GM23338 (cell line): ENCODE measurements around the gene TAOK1. TPM values are rescaled to one million over a fixed set of nuclear protein-coding genes. Genes with fewer than 3 reads are reported as not detected.

Source experiments
- ATAC-seq: fragments of 200-7000 bp; cut with Tn5 transposase; 3 replicates; pipeline ENCODE4 v1.9.1; 2020
- DNase-seq: peaks from one replicate; pipeline ENCODE4 v3.0.0-alpha.2; 2015; ENCODE audit warnings: low spot score
- H2AFZ ChIP-seq: fragments of 200-600 bp; sonication (generic); 2 replicates; pipeline ENCODE4 v1.8.0; 2016; ENCODE audit warnings: antibody characterized with exemption, mild to moderate bottlenecking, moderate library complexity
- H3F3A ChIP-seq: fragments of 200-600 bp; sonication (generic); replicated peaks from 2 replicates; pipeline ENCODE4 v1.8.0; 2017; ENCODE audit warnings: antibody characterized with exemption, mixed run types, low read depth
- H3K27ac ChIP-seq: fragments of 200-600 bp; sonication (generic); 2 replicates; pipeline ENCODE4 v1.6.1; 2016; ENCODE audit warnings: low read depth
- H3K27me3 ChIP-seq: fragments of 200-600 bp; sonication (generic); 2 replicates; pipeline ENCODE4 v1.8.0; 2016; ENCODE audit warnings: mild to moderate bottlenecking, mixed run types, moderate library complexity; ENCODE audit not compliant: insufficient read depth
- H3K36me3 ChIP-seq: fragments of 200-600 bp; sonication (generic); 2 replicates; pipeline ENCODE4 v1.8.0; 2016; ENCODE audit warnings: mild to moderate bottlenecking; ENCODE audit not compliant: insufficient read depth
- H3K4me1 ChIP-seq: fragments of 200-600 bp; sonication (generic); 2 replicates; pipeline ENCODE4 v1.8.0; 2016; ENCODE audit warnings: mild to moderate bottlenecking, moderate library complexity; ENCODE audit not compliant: insufficient read depth
- H3K4me2 ChIP-seq: fragments of 200-600 bp; sonication (generic); 2 replicates; pipeline ENCODE4 v1.7.1; 2017; ENCODE audit warnings: mixed run types
- H3K4me3 ChIP-seq: fragments of 200-600 bp; sonication (generic); 2 replicates; pipeline ENCODE4 v1.6.1; 2016; ENCODE audit warnings: mixed run types
- H3K79me2 ChIP-seq: fragments of 200-600 bp; sonication (generic); replicated peaks from 2 replicates; pipeline ENCODE4 v1.8.0; 2017; ENCODE audit warnings: mild to moderate bottlenecking; ENCODE audit not compliant: insufficient read depth
- H3K9me2 ChIP-seq: fragments of 200-600 bp; sonication (generic); 2 replicates; pipeline ENCODE4 v1.8.0; 2017; ENCODE audit not compliant: insufficient read depth
- H4K20me1 ChIP-seq: fragments of 200-600 bp; sonication (generic); replicated peaks from 2 replicates; pipeline ENCODE4 v1.8.0; 2017; ENCODE audit warnings: mild to moderate bottlenecking; ENCODE audit not compliant: insufficient read depth
- H3K27ac Mint-ChIP-seq: 2 replicates; pipeline ENCODE4 v1.8.0; 2020; ENCODE audit warnings: inconsistent platforms, mild to moderate bottlenecking, moderate library complexity, mixed read lengths
- H3K27me3 Mint-ChIP-seq: 3 replicates; pipeline ENCODE4 v1.8.0; 2022; ENCODE audit warnings: low read depth, mild to moderate bottlenecking, moderate library complexity, mixed read lengths, inconsistent platforms; ENCODE audit not compliant: insufficient read depth, poor library complexity
- H3K36me3 Mint-ChIP-seq: 3 replicates; pipeline ENCODE4 v1.8.0; 2021; ENCODE audit warnings: low read depth, mild to moderate bottlenecking, inconsistent platforms, moderate library complexity, mixed read lengths
- H3K4me1 Mint-ChIP-seq: 3 replicates; pipeline ENCODE4 v1.8.0; 2020; ENCODE audit warnings: mild to moderate bottlenecking, inconsistent platforms, mixed read lengths
- H3K4me3 Mint-ChIP-seq: 3 replicates; pipeline ENCODE4 v1.8.0; 2021; ENCODE audit warnings: moderate library complexity, mild to moderate bottlenecking, inconsistent platforms, mixed read lengths
- H3K9me3 Mint-ChIP-seq: 3 replicates; pipeline ENCODE4 v1.8.0; 2020; ENCODE audit warnings: moderate library complexity, mild to moderate bottlenecking, inconsistent platforms, mixed read lengths
- CREB1 ChIP-seq: fragments of 250-450 bp; sonication (Bioruptor Pico); IDR thresholded peaks from 2 replicates; pipeline ENCODE4 v1.5.0; 2020; ENCODE audit warnings: low read depth, mild to moderate bottlenecking, moderate library complexity
- CTCF ChIP-seq, 2 experiments: fragments of 200-600 bp in 1 of 2; sonication (generic) in 1 of 2; conservative IDR thresholded peaks; 2 replicates each; pipeline versions ENCODE4 v1.5.1 to v1.6.1; 2016 to 2017; ENCODE audit warnings: antibody characterized with exemption in 2 of 2, low read depth in 2 of 2, mild to moderate bottlenecking in 2 of 2, moderate library complexity in 1 of 2
- ETS1 ChIP-seq: IDR thresholded peaks from 2 replicates; pipeline ENCODE4 v1.6.1; 2016; ENCODE audit warnings: antibody characterized with exemption
- EZH2 ChIP-seq: fragments of 200-600 bp; sonication (generic); IDR thresholded peaks from one replicate; pipeline ENCODE4 v1.8.0; 2017; ENCODE audit warnings: antibody characterized with exemption, mild to moderate bottlenecking, low read depth; ENCODE audit not compliant: unreplicated experiment
- EZH2phosphoT487 ChIP-seq: fragments of 200-600 bp; sonication (generic); IDR thresholded peaks from one replicate; pipeline ENCODE4 v1.8.1; 2018; ENCODE audit warnings: antibody characterized with exemption; ENCODE audit not compliant: unreplicated experiment
- JUNB ChIP-seq: IDR thresholded peaks from one replicate; pipeline ENCODE4 v1.6.1; 2016; ENCODE audit warnings: antibody characterized with exemption; ENCODE audit not compliant: unreplicated experiment
- NANOG ChIP-seq: IDR thresholded peaks from 2 replicates; pipeline ENCODE4 v1.6.1; 2016; ENCODE audit warnings: antibody characterized with exemption, borderline replicate concordance
- POLR2AphosphoS5 ChIP-seq: IDR thresholded peaks from 2 replicates; pipeline ENCODE4 v1.6.1; 2016; ENCODE audit warnings: antibody characterized with exemption, low read depth
- REST ChIP-seq: IDR thresholded peaks from one replicate; pipeline ENCODE4 v1.6.1; 2018; ENCODE audit warnings: antibody characterized with exemption; ENCODE audit not compliant: unreplicated experiment
- STAT1 ChIP-seq: IDR thresholded peaks from one replicate; pipeline ENCODE4 v1.6.1; 2016; ENCODE audit warnings: antibody characterized with exemption; ENCODE audit not compliant: unreplicated experiment
- ZNF114 ChIP-seq: fragments of 250-450 bp; sonication (Bioruptor Pico); IDR thresholded peaks from 2 replicates; pipeline ENCODE4 v1.5.0; 2020; ENCODE audit warnings: mild to moderate bottlenecking, moderate library complexity
- ZNF331 ChIP-seq: fragments of 250-450 bp; sonication (Bioruptor Pico); IDR thresholded peaks from 2 replicates; pipeline ENCODE4 v1.5.0; 2020; ENCODE audit warnings: low read depth, mild to moderate bottlenecking, moderate library complexity
- polyA plus RNA-seq: library from polyadenylated mRNA; unstranded; fragments of >200 nt; fragmentation: Nextera tagmentation; extraction: Ambion mirVana; gene quantifications from 2 replicates; pipeline ENCODE4 v1.2.1, GENCODE V29; 2016
- total RNA-seq: library from RNA; depleted of rRNA; stranded (reverse); fragments of >200 nt; shearing (Covaris generic); gene quantifications from 2 replicates; pipeline ENCODE4 v1.2.3, GENCODE V29; 2014

Gene TAOK1
- total and polyA plus RNA-seq, 2 experiments from 2014 or later: 19.4 to 69.8 TPM

- TF ChIP-seq CREB1 (CRISPR knock-in tag) (no peak), POLR2AphosphoS5 (no peak), STAT1 (no peak), REST (no peak), EZH2phosphoT487 (no peak), ZNF331 (CRISPR knock-in tag) (no peak), NANOG (no peak), ETS1 (no peak), JUNB (no peak), EZH2 (no peak), CTCF (conservative IDR thresholded peaks at IDR 0.05; ENCODE audit: low read depth in 2 of 2) (no peak)
Measured at GRCh38 chr17:29401258-29401657, 11.1 kb downstream of the TAOK1 start (continued).

GRCh38 chr17:29407856-29408255 lies 17.7 kb downstream of the TAOK1 start:
- H3F3A ChIP-seq: 0 out of 2 replicates have a peak, but pooled peaks cover 7% of the 10 kb centered on the region
- peaks cover 100% of the 10 kb centered on the region for H3K79me2 ChIP-seq
- no peaks in the 10 kb centered on the region for H3K27me3 ChIP-seq
- H2AFZ ChIP-seq: no peak overlapping the region
- no peak overlapping the region for H3K4me2 ChIP-seq
- no peak for ATAC-seq
- no peak overlapping the region for H3K4me3 ChIP-seq
- no peaks in the 10 kb centered on the region for H3K36me3 ChIP-seq
- H3K27ac ChIP-seq: no peak overlapping the region
- Mint-ChIP-seq H3K9me3 (no peaks in the 10 kb centered on the region), H3K27ac (no peak overlapping the region), H3K4me1 (peaks cover 6% of the 10 kb centered on the region; the same call in 2 of the 3 replicates), H3K4me3 (no peak overlapping the region), H3K36me3 (peaks cover 8% of the 10 kb centered on the region; the same call in 2 of the 3 replicates), H3K27me3 (no peaks in the 10 kb centered on the region)
- no peaks in the 10 kb centered on the region for H3K9me2 ChIP-seq
- no peak for TF ChIP-seq CREB1 (CRISPR knock-in tag)
- TF ChIP-seq ETS1: no peak
- no peak for TF ChIP-seq NANOG
- no peak for TF ChIP-seq CTCF (conservative IDR thresholded peaks at IDR 0.05; ENCODE audit: low read depth in 2 of 2)
- TF ChIP-seq REST: no peak
- TF ChIP-seq EZH2: no peak
- no peak for TF ChIP-seq EZH2phosphoT487
- no peak for TF ChIP-seq ZNF114
- no peak for TF ChIP-seq ZNF331 (CRISPR knock-in tag)
- TF ChIP-seq JUNB: no peak
- no peak for DNase-seq
- peaks cover 67% of the 10 kb centered on the region for H4K20me1 ChIP-seq
- H3K4me1 ChIP-seq: no peaks in the 10 kb centered on the region
